ENCODE results near the gene CXCL17.

- TF ChIP-seq CTCF (IDR thresholded peaks at IDR 0.05; ENCODE audit: low read depth, low read length) = no peak
- TF ChIP-seq EZH2phosphoT487 (IDR thresholded peaks at IDR 0.05; ENCODE audit: low read depth) = no peak
These were observed 19.0 kb downstream of the CXCL17 start for GRCh38 chr19:42423462-42424344.
